OCI-LY1 (cell line): ENCODE data around the gene PHAX.

Source experiments
- H2AFZ ChIP-seq: fragments of 200-600 bp; sonication (generic), shearing (Covaris generic); 2 replicates; pipeline ENCODE4 v1.6.0; 2014; ENCODE audit warnings: antibody characterized with exemption, mild to moderate bottlenecking, low read length
- H3F3A ChIP-seq: fragments of 200-600 bp; sonication (generic), shearing (Covaris generic); 2 replicates; pipeline ENCODE4 v1.6.0; 2014; ENCODE audit warnings: mild to moderate bottlenecking, antibody characterized with exemption, low read length, moderate library complexity; ENCODE audit not compliant: insufficient read depth
- H3K27ac ChIP-seq: fragments of 200-600 bp; sonication (generic); 2 replicates; pipeline ENCODE4 v1.5.1; 2014; ENCODE audit warnings: low read length, mixed run types, mild to moderate bottlenecking, low read depth; ENCODE audit not compliant: poor library complexity, severe bottlenecking
- H3K27me3 ChIP-seq: fragments of 200-600 bp; sonication (generic); 2 replicates; pipeline ENCODE4 v1.6.0; 2014; ENCODE audit warnings: antibody characterized with exemption, mild to moderate bottlenecking, low read length, moderate library complexity; ENCODE audit not compliant: insufficient read depth
- H3K36me3 ChIP-seq: fragments of 200-600 bp; sonication (generic); 2 replicates; pipeline ENCODE4 v1.6.1; 2014; ENCODE audit warnings: mild to moderate bottlenecking, antibody characterized with exemption, low read length, moderate library complexity, mixed read lengths; ENCODE audit not compliant: insufficient read depth
- H3K4me1 ChIP-seq: fragments of 200-600 bp; sonication (generic); 2 replicates; pipeline ENCODE4 v1.5.1; 2014; ENCODE audit warnings: mild to moderate bottlenecking, low read length, moderate library complexity; ENCODE audit not compliant: insufficient read depth, severe bottlenecking
- H3K4me2 ChIP-seq: fragments of 200-600 bp; sonication (generic), shearing (Covaris generic); 2 replicates; pipeline ENCODE4 v1.6.1; 2014; ENCODE audit warnings: low read length
- H3K4me3 ChIP-seq: fragments of 200-600 bp; sonication (generic); 2 replicates; pipeline ENCODE4 v1.5.1; 2014; ENCODE audit warnings: low read length, low read depth, mild to moderate bottlenecking, mixed read lengths; ENCODE audit not compliant: poor library complexity, severe bottlenecking
- H3K79me2 ChIP-seq: fragments of 200-600 bp; shearing (Covaris generic); 2 replicates; pipeline ENCODE4 v1.6.1; 2016; ENCODE audit warnings: mixed run types, low read length, mixed read lengths; ENCODE audit not compliant: insufficient read depth
- H3K9ac ChIP-seq: fragments of 200-600 bp; sonication (generic), shearing (Covaris generic); 2 replicates; pipeline ENCODE4 v1.6.1; 2014; ENCODE audit warnings: mild to moderate bottlenecking, low read length, mixed read lengths
- H3K9me2 ChIP-seq: fragments of 200-600 bp; sonication (generic), shearing (Covaris generic); 2 replicates; pipeline ENCODE4 v1.6.1; 2014; ENCODE audit warnings: low read depth, mild to moderate bottlenecking, low read length, mixed read lengths
- H3K9me3 ChIP-seq: fragments of 200-600 bp; shearing (Covaris generic); 2 replicates; pipeline ENCODE4 v1.6.1; 2014; ENCODE audit warnings: low read length, mixed read lengths
- H4K20me1 ChIP-seq: fragments of 200-600 bp; sonication (generic), shearing (Covaris generic); 2 replicates; pipeline ENCODE4 v1.6.0; 2016; ENCODE audit warnings: mild to moderate bottlenecking, low read length; ENCODE audit not compliant: insufficient read depth
- CTCF ChIP-seq: fragments of 200-600 bp; sonication (generic), shearing (Covaris generic); IDR thresholded peaks from 2 replicates; pipeline ENCODE4 v1.5.1; 2017; ENCODE audit warnings: mild to moderate bottlenecking, antibody characterized with exemption, low read length, moderate library complexity, mixed read lengths
- EZH2 ChIP-seq: fragments of 200-600 bp; sonication (generic), shearing (Covaris generic); IDR thresholded peaks from 2 replicates; pipeline ENCODE4 v1.8.0; 2017; ENCODE audit warnings: borderline replicate concordance, mixed run types, mild to moderate bottlenecking, antibody characterized with exemption, low read length, moderate library complexity, mixed read lengths

Gene PHAX

GRCh38 chr5:126650463-126650862 lies 49.7 kb downstream of the PHAX start:
- Histone ChIP-seq H3F3A (no peaks in the 10 kb centered on the region), H3K36me3 (no peaks in the 10 kb centered on the region), H3K27me3 (no peaks in the 10 kb centered on the region), H3K27ac (no peak overlapping the region), H3K9ac (no peak overlapping the region), H4K20me1 (no peaks in the 10 kb centered on the region), H3K79me2 (no peaks in the 10 kb centered on the region), H2AFZ (no peak overlapping the region), H3K4me1 (no peaks in the 10 kb centered on the region), H3K4me3 (no peak overlapping the region), H3K4me2 (no peak overlapping the region), H3K9me2 (no peaks in the 10 kb centered on the region), H3K9me3 (no peaks in the 10 kb centered on the region)
- TF ChIP-seq EZH2 (no peak), CTCF (no peak)

- no peaks in the 10 kb centered on the region for H3F3A ChIP-seq
- no peaks in the 10 kb centered on the region for H4K20me1 ChIP-seq
- H3K9me3 ChIP-seq, result no peaks in the 10 kb centered on the region
- H3K27me3 ChIP-seq, result no peaks in the 10 kb centered on the region
- H3K36me3 ChIP-seq, result no peaks in the 10 kb centered on the region
- no peaks in the 10 kb centered on the region for H3K9me2 ChIP-seq
- H3K4me2 ChIP-seq, result no peak overlapping the region
- H3K79me2 ChIP-seq, result no peaks in the 10 kb centered on the region
- no peaks in the 10 kb centered on the region for H3K4me1 ChIP-seq
- no peak overlapping the region for H3K9ac ChIP-seq
- no peak overlapping the region for H3K27ac ChIP-seq
- no peak overlapping the region for H2AFZ ChIP-seq
- TF ChIP-seq EZH2 (no peak), CTCF (no peak)
- H3K4me3 ChIP-seq, result no peak overlapping the region
Observed at GRCh38 chr5:126651013-126651577, 50.3 kb downstream of the PHAX start.

GRCh38 chr5:126656401-126657007 lies 55.8 kb downstream of the PHAX start:
- no peaks in the 10 kb centered on the region for H3K27me3 ChIP-seq
- H3K4me2 ChIP-seq, result no peak overlapping the region
- no peaks in the 10 kb centered on the region for H3K9me2 ChIP-seq
- no peaks in the 10 kb centered on the region for H3K4me1 ChIP-seq
- H3K4me3 ChIP-seq, result no peak overlapping the region
- peak; percentile 91 for TF ChIP-seq CTCF
- no peak for TF ChIP-seq EZH2
- no peak overlapping the region for H3K27ac ChIP-seq
- no peaks in the 10 kb centered on the region for H3F3A ChIP-seq
- no peaks in the 10 kb centered on the region for H3K36me3 ChIP-seq
- no peak overlapping the region for H3K9ac ChIP-seq
- H3K9me3 ChIP-seq, result no peaks in the 10 kb centered on the region
- H4K20me1 ChIP-seq, result no peaks in the 10 kb centered on the region
- H3K79me2 ChIP-seq, result no peaks in the 10 kb centered on the region
- H2AFZ ChIP-seq, result no peak overlapping the region
